ENCODE measurements around the gene PDE7B. TPM values are rescaled to one million over a fixed set of nuclear protein-coding genes. Genes with fewer than 3 reads are reported as not detected.
"Not testable (repeated sequence)": the region's sequence is repeated elsewhere in the genome, so short reads cannot be mapped to it uniquely, and the experiment has no call there.

The PDE7B gene
- total RNA-seq, 1 donor from 2014 or later, result 58.5 TPM

DNA sequence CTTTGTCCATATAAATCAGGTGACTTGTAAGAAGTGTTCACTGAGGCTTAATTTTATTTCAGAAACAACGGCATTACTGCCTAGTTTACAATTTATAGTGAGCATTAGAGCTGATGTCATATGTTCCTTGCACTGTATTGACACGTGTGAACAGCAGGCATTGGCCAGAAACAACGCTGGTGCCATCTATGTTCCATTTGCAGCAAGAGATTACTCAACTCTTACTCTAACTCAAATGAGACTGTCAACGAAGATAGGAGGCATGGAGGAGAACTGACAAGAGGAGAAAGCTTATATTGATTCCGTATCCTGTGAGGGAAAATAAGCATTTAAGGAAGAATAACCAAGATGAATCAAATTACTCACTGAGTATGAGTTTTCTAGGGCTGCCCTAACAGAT is 350.2 kb downstream of the PDE7B start:
- peak; percentile 40 for DNase-seq

DNA sequence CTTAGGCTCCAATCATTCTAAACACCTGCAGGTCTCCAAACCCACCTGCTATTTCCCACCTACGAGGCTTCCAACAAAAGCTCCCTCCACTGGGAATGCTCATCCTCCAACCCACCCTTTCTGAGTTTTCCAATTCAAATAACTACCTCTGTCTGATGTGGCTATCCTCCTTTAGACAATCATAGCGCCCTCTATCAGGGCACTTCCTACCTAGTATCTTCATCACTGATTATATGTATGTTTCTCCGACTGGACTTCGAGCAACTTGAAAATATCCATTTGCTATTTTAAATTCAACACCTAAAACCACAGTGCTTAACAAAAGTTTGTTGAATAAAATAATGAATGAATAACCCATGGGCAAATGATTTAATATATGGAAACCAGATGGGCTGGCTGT is 357.3 kb downstream of the PDE7B start:
- DNase-seq, result no peak

DNA sequence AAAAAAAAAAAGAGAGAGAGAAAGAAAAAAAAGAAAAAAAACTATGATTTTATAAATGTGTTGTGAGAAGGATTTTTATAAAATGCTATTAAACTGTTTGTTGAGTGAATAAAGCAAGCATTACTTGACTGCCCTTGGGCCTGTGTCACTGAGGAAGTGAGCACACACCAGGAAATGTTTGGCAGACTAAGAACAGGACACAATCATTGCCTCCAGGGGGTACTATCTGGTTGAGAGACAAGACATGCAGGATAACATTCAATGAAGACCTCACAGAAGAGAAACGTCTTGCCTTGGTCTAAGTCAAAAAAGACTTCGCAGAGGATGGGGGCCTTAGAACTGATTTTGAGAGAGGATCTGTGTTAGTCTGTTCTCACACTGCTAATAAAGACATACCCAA is 358.0 kb downstream of the PDE7B start:
- no peak for DNase-seq

GRCh38 chr6:136210398-136211165 is 359.1 kb downstream of the PDE7B start:
- no peak for DNase-seq

- no peak for DNase-seq
Measured at GRCh38 chr6:136212608-136213007, 361.1 kb downstream of the PDE7B start.

- DNase-seq, result no peak
Measured at GRCh38 chr6:136213012-136213539, 361.6 kb downstream of the PDE7B start.

DNA sequence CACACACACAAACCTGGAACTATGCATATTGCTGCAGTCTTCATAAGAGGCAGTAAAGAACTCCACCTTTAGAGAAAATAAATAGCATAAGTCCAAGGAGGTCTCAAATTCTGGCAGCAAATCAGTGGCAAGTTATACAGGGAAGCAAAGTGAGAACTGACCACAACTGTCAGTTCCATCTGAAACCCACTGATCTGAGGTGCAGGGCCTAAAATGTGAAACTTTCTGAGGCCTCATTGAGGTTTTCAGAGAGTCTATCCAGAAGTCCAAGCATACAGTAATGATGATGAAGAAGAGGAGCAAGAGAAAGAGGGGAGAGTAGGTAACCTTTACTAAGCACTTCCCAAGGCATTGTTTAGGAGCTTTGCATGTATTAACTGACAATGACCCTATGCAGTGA is 362.4 kb downstream of the PDE7B start:
- DNase-seq, result no peak

GRCh38 chr6:136216503-136217401 is 365.3 kb downstream of the PDE7B start:
- DNase-seq, result no peak

DNA sequence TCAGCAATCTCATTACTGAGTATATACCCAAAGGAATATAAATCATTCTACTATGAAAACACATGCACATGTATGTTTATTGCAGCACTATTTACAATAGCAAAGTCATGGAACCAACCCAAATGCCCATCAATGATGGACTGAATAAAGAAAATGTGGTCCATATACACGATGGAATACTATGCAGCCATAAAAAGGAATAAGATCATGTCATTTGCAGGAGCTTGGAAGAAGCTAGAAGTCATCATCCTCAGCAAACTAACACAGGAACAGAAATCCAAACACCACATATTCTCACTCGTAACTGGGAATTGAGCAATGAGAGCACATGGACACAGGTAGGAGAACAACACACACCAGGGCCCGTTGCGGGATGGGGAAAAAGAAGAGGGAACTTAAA is 373.5 kb downstream of the PDE7B start:
- DNase-seq, result not testable (repeated sequence)

DNA sequence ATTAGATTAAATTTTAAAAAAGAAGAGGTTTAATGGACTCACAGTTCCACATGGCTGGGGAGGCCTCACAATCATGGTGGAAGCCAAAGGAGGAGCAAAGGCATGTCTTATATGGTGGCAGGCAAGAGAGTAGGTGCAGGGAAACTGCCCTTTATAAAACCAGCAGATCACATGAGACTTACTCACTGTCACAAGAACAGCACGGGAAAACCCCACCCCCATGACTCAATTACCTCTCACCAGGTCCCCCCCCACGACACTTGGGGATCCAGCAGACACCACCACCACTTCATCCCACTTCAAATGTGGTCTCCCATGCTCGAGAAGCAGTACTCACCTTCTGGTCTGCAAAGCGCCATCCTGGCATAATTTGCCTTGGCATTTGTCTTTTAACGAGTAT is 374.0 kb downstream of the PDE7B start:
- peak; percentile 19 for DNase-seq

GRCh38 chr6:136226027-136226673 is 374.6 kb downstream of the PDE7B start:
- DNase-seq, result peak; percentile 75

GRCh38 chr6:136226674-136227377 is 375.3 kb downstream of the PDE7B start:
- DNase-seq, result no peak

DNA sequence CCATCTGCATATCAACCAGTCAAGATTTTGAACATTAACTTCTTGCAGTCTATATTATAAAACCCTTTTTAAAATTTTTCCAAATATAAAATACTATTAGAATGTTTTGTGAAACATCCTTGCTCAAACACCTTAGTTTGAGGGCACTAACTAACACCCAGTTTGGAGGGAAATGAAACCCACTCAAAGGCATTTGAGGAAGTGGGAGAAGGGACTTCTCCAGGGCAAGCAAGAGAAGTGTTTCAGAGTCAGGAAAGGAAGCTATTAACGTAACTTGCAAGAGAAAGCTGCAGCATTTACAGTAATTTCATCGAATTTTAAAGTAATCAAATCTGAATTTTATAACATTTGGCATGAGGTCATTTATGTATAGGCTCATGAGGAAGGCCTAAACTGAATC is 377.3 kb downstream of the PDE7B start:
- DNase-seq, result no peak

DNA sequence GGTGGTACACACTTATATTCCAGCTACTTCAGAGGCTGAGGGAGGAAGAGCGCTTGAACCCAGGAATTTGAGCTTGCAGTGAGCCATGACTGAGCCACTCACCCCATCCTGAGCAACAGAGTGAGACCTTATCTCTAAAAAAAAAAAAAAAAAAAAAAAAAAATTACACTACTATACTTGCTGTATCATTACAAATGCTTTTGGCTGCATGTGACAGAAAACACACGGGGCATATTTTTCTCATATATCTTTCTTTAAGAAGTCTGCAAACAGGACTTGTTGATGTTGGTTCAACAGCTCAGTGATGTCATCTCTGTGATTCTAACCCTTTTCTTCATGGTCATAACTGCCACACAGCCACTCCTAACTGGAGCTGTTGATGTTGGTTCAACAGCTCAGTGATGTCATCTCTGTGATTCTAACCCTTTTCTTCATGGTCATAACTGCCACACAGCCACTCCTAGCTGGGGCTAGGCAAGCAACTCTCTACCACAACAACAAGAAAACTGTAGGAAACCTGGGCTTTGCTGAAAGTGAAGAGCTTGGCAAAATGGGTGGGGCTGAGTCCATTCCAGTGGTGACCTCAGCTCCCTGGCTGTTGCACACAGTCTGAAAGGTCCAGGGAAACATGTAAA is 378.8 kb downstream of the PDE7B start:
- no peak for DNase-seq

DNA sequence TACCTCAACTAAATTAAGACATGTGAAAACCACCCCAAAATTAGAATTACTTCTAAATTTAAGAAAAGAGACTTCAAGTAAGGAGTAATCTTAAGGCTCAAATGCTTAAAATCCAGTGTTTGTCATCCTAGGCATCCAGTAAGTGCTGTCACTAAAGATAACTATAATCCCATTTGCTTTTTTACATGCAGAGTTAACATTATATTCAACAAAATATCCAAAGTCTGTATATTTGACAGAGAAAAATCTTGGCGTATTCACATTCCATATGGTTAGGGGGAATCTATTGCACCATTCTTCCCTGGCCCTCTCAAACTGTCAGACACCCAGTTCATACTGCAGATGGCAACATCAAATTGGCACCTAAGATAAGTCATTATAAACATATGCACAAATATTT is 381.2 kb downstream of the PDE7B start:
- DNase-seq, result no peak

DNA sequence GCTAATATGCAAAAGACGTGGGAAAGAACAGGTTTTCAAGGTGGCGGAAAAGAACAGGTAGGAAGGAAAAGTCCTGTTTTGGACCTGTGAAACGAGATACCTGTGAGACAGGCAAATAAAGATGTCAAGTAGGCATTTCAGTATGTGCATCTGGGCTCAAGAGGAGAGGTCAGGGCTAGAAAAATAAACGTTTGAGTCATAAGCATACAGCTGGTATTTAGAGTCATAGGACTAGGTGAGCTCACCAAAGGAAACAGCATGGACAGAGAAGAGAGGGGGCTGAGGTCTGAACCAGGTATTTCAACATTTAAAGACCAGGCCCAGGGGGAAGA is 383.7 kb downstream of the PDE7B start:
- DNase-seq, result no peak

DNA sequence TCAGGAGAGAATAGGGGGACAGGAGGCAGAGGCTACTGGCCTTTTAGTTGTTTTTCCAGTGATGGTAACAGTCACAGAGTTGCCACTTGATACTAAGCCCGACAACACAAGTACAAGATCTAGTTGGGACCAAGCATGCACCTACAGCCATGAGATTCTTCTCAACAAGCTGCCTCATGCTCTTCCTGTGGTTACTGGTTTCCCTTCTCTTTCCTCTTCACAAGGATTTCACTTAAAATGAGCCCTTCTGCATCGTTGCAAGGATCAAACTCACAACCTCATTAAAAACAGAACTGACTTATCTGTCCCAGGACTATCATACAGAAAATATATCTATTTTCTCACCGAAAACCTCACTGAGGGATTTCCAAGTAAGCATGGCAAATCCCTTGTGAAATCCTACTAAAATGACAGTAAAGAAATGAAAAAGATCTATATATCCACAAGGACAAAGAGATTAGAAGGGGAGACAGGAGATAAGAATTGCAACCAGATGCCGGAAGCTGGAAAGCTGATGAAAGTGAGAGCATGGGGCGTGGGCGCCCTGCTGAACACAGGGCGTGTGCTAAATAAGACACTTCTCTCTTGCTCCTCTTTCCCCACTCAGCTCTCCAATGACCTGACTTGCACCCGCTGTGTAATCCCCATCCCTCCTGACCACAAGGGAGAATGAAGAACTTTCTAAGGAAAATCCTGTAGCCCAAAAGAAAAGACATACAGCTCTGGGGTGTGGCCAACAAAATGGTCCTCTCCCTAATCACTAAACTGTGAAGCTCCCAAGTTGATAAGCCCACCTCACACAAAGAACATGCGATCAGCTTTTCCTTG is 385.2 kb downstream of the PDE7B start:
- no peak for DNase-seq

- no peak for DNase-seq
Measured at GRCh38 chr6:136244061-136244616, 392.6 kb downstream of the PDE7B start.

All from dermis blood vessel endothelial cell (primary cell).